Uterus (tissue), 4 donors: Measurements from ENCODE around the gene KIF26B. TPM values are rescaled to one million over a fixed set of nuclear protein-coding genes. Genes with fewer than 3 reads are reported as not detected.

Source experiments
- DNase-seq, 2 donors: peaks; one replicate each; pipeline ENCODE4 v3.0.0-alpha.2; 2019 to 2020
- H3K27ac ChIP-seq, 2 donors: fragments of 200-600 bp; sonication (generic); 1 replicate in 1 of 2; 2 replicates in 1 of 2; pipeline ENCODE4 v1.5.1; 2016 to 2018
- H3K27me3 ChIP-seq, 2 donors: fragments of 200-600 bp; sonication (generic); one replicate each; pipeline ENCODE4 v1.5.1; 2018 to 2019; ENCODE audit warnings: control low read depth in 1 of 2
- H3K36me3 ChIP-seq, 2 donors: fragments of 200-600 bp; sonication (generic); one replicate each; pipeline ENCODE4 v1.5.1; 2019; ENCODE audit warnings: control low read depth in 1 of 2
- H3K4me1 ChIP-seq, 2 donors: fragments of 200-600 bp; sonication (generic); one replicate each; pipeline ENCODE4 v1.5.1; 2018 to 2019; ENCODE audit warnings: control low read depth in 1 of 2
- H3K4me3 ChIP-seq, 2 donors: fragments of 200-600 bp; sonication (generic); 1 replicate in 1 of 2; 2 replicates in 1 of 2; pipeline ENCODE4 v1.5.1; 2018 to 2019; ENCODE audit warnings: mild to moderate bottlenecking in 1 of 2
- H3K9me3 ChIP-seq, 2 donors: fragments of 200-600 bp; sonication (generic); one replicate each; pipeline ENCODE4 v1.5.1; 2019; ENCODE audit warnings: control low read depth in 1 of 2
- POLR2A ChIP-seq, 2 donors: fragments of 450-650 bp; IDR thresholded peaks; one replicate each; pipeline ENCODE4 v1.6.1; 2016; ENCODE audit warnings: antibody characterized with exemption in 2 of 2, mild to moderate bottlenecking in 1 of 2, moderate library complexity in 1 of 2
- intact Hi-C: fragments of 100-400 bp; cut with DNase I; formaldehyde crosslinking; loops from one replicate; pipeline ENCODE4 v1.15.1; 2023; ENCODE audit warnings: low total_unique reads
- total RNA-seq, 4 donors: library from RNA; depleted of rRNA in 3 of 4; stranded (reverse); fragments of >200 nt in 3 of 4; gene quantifications; one replicate each; pipeline versions ENCODE4 v1.1.0 to v1.2.4, GENCODE V29; 2014 to 2023
- TF ChIP-seq, protein P1 (sequence below), 4 experiments: fragments of 200-600 bp in 2 of 4; fragments of 450-650 bp in 2 of 4; sonication (generic) in 2 of 4; IDR thresholded peaks; one replicate each; pipeline ENCODE4 v1.5.1; 2016 to 2019; ENCODE audit warnings: antibody characterized with exemption in 4 of 4, mild to moderate bottlenecking in 2 of 4, moderate library complexity in 1 of 4
- donor health status: DM: yes; HTN: yes; CAD: no.

KIF26B gene
- total RNA-seq, 4 donors from 2014 or later, result 0.27 to 17.4 (median 1.3) TPM; not detected in 1

DNA sequence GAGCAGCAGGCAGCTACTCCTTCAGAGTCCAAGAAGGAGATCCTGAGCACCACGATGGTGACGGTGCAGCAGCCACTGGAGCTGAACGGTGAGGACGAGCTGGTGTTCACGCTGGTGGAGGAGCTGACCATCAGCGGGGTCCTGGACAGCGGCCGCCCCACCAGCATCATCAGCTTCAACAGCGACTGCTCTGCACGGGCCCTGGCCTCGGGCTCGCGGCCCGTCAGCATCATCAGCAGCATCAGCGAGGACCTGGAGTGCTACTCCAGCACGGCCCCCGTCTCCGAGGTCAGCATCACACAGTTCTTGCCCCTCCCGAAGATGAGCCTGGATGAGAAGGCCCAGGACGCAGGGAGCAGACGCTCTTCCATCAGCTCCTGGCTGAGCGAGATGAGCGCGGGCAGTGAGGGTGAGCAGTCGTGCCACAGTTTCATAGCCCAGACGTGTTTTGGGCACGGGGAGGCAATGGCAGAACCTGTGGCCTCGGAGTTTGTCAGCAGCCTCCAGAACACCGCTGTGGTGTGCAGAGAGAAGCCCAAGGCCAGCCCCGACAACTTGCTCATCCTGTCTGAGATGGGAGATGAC, 531.8 kb downstream of the KIF26B start:
- Histone ChIP-seq H3K27me3 (no peaks in the 10 kb centered on the region), H3K27ac (no peak overlapping the region), H3K4me1 (no peaks in the 10 kb centered on the region), H3K36me3 (no peaks in the 10 kb centered on the region), H3K9me3 (no peaks in the 10 kb centered on the region), H3K4me3 (no peak overlapping the region)
- intact Hi-C loops, result no loop called here
- DNase-seq, result no peak
- TF ChIP-seq POLR2A (IDR thresholded peaks at IDR 0.05), result no peak
- TF ChIP-seq, protein P1, sequence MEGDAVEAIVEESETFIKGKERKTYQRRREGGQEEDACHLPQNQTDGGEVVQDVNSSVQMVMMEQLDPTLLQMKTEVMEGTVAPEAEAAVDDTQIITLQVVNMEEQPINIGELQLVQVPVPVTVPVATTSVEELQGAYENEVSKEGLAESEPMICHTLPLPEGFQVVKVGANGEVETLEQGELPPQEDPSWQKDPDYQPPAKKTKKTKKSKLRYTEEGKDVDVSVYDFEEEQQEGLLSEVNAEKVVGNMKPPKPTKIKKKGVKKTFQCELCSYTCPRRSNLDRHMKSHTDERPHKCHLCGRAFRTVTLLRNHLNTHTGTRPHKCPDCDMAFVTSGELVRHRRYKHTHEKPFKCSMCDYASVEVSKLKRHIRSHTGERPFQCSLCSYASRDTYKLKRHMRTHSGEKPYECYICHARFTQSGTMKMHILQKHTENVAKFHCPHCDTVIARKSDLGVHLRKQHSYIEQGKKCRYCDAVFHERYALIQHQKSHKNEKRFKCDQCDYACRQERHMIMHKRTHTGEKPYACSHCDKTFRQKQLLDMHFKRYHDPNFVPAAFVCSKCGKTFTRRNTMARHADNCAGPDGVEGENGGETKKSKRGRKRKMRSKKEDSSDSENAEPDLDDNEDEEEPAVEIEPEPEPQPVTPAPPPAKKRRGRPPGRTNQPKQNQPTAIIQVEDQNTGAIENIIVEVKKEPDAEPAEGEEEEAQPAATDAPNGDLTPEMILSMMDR (IDR thresholded peaks at IDR 0.05), result no peak

DNA sequence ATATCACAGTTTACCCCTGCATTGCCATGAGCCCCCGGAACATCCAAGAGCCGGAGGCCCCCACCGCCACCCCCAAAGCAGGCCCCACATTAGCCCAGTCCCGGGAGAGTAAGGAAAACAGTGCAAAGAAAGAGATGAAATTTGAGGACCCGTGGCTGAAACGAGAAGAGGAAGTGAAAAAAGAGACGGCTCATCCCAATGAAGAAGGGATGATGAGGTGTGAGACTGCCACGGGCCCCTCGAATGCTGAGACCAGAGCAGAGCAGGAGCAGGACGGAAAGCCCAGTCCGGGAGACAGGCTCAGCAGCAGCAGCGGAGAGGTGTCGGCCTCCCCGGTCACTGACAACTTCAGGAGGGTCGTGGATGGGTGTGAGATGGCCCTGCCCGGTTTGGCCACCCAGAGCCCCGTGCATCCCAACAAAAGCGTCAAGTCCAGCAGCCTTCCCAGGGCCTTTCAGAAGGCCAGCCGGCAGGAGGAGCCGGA, 532.4 kb downstream of the KIF26B start:
- H3K9me3 ChIP-seq, result no peaks in the 10 kb centered on the region
- no peak for TF ChIP-seq POLR2A (IDR thresholded peaks at IDR 0.05)
- TF ChIP-seq, protein P1 (IDR thresholded peaks at IDR 0.05), result no peak
- no peaks in the 10 kb centered on the region for H3K4me1 ChIP-seq
- H3K36me3 ChIP-seq, result no peaks in the 10 kb centered on the region
- intact Hi-C loops, result no loop called here
- no peaks in the 10 kb centered on the region for H3K27me3 ChIP-seq
- DNase-seq, result no peak
- no peak overlapping the region for H3K4me3 ChIP-seq
- no peak overlapping the region for H3K27ac ChIP-seq

GRCh38 chr1:245687636-245688535, 533.1 kb downstream of the KIF26B start:
- H3K4me3 ChIP-seq, result no peak overlapping the region
- no peak for DNase-seq
- no peaks in the 10 kb centered on the region for H3K4me1 ChIP-seq
- H3K27me3 ChIP-seq, result no peaks in the 10 kb centered on the region
- no peak overlapping the region for H3K27ac ChIP-seq
- no peaks in the 10 kb centered on the region for H3K9me3 ChIP-seq
- H3K36me3 ChIP-seq, result no peaks in the 10 kb centered on the region
- intact Hi-C loops, result no loop called here
- TF ChIP-seq, protein P1 (IDR thresholded peaks at IDR 0.05), result no peak
- TF ChIP-seq POLR2A (IDR thresholded peaks at IDR 0.05), result no peak

GRCh38 chr1:245688536-245689453, 534.0 kb downstream of the KIF26B start:
- H3K27ac ChIP-seq, result no peak overlapping the region
- no peak overlapping the region for H3K4me3 ChIP-seq
- H3K36me3 ChIP-seq, result no peaks in the 10 kb centered on the region
- DNase-seq, result no peak
- intact Hi-C loops, result no loop called here
- H3K27me3 ChIP-seq, result no peaks in the 10 kb centered on the region
- no peaks in the 10 kb centered on the region for H3K4me1 ChIP-seq
- H3K9me3 ChIP-seq, result no peaks in the 10 kb centered on the region
- TF ChIP-seq, protein P1 (IDR thresholded peaks at IDR 0.05), result no peak
- no peak for TF ChIP-seq POLR2A (IDR thresholded peaks at IDR 0.05)
